Measurements from ENCODE around the gene FDX2. TPM values are rescaled to one million over a fixed set of nuclear protein-coding genes. Genes with fewer than 3 reads are reported as not detected.
A peak's percentile ranks its signal among the peaks of the same experiment; 100 is the strongest.

The FDX2 gene
- total and polyA plus RNA-seq, 2 of the 13 experiments (the other 11 are each of a cell fraction or from before 2014, with no cell fraction given), result 21.0 to 24.7 TPM

- TF ChIP-seq TBL1XR1 (IDR thresholded peaks at IDR 0.05; ENCODE audit: borderline replicate concordance, low read length, partially characterized antibody) (no peak), STAG1 (CRISPR knock-in tag; IDR thresholded peaks at IDR 0.05) (no peak), GPN1 (CRISPR knock-in tag; IDR thresholded peaks at IDR 0.05; ENCODE audit: borderline replicate concordance) (no peak), SALL1 (CRISPR knock-in tag; IDR thresholded peaks at IDR 0.05) (peak; percentile 51), ZFYVE20 (CRISPR knock-in tag; IDR thresholded peaks at IDR 0.05; ENCODE audit: borderline replicate concordance, low read depth) (no peak), ZBTB44 (CRISPR knock-in tag; IDR thresholded peaks at IDR 0.05) (no peak), ZNF576 (CRISPR knock-in tag; IDR thresholded peaks at IDR 0.05) (no peak), SMYD3 (CRISPR knock-in tag; IDR thresholded peaks at IDR 0.05) (no peak), SPEN (CRISPR knock-in tag; IDR thresholded peaks at IDR 0.05; ENCODE audit: low read depth) (0 out of 2 replicates have a peak, but pooled peaks have one; percentile 14), ZNF383 (CRISPR knock-in tag; IDR thresholded peaks at IDR 0.05; ENCODE audit: borderline replicate concordance) (no peak), PRDM10 (CRISPR knock-in tag; IDR thresholded peaks at IDR 0.05; ENCODE audit: low read depth) (no peak), ZNF232 (CRISPR knock-in tag; IDR thresholded peaks at IDR 0.05; ENCODE audit: borderline replicate concordance) (no peak), ZNF230 (CRISPR knock-in tag; IDR thresholded peaks at IDR 0.05) (no peak), GTF2F1 (IDR thresholded peaks at IDR 0.05; ENCODE audit: low read length) (no peak), CREBL2 (CRISPR knock-in tag; IDR thresholded peaks at IDR 0.05; ENCODE audit: borderline replicate concordance) (no peak), HINFP (CRISPR knock-in tag; IDR thresholded peaks at IDR 0.05; ENCODE audit: low read depth) (no peak), ETS1 (CRISPR knock-in tag; IDR thresholded peaks at IDR 0.05) (no peak)
Observed at GRCh38 chr19:10286803-10287737, 28.7 kb downstream of the FDX2 start, which contains the start of gene ICAM4 (continued).
